ENCODE results near the gene SYCP2.

DNA sequence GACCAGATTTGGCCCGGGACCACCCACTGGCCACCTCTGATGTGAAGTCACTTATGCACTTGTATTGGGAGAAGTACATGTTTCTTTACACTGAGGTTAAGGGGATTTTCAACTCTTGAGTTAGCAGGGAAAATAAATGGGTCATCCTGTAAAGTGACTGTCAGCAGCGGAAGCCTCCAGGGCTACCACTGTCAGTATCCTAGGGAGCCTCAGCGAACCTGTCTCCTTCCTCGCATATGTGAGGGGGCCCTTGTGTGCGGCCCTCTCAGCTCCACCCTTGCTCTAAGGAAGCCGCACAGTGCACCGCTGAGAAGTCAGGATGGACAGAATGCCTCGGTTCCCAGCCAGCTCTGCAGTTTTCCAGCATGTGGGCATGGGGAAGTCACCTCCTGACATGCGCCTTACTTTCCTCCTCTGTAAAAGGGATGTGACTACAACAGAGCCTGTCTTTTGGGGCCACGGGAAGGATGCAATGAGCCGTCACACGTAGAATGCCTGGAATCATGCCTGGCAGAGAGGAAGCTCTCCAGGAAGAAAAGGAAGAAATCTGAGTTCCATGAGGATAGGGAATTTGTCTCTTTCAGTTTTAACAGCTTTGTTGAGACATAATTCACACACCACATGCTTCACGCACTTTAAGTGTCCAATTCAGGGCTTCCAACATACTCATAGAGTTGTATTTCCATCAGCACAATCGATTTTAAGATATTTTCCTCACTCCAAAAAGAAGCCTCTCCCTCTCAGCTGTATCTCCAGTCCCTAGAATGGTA is 115.4 kb downstream of the SYCP2 start:
- TF ChIP-seq POLR2AphosphoS5 (IDR thresholded peaks at IDR 0.05; ENCODE audit: low read depth, low read length) (no peak), TAF1 (IDR thresholded peaks at IDR 0.05; ENCODE audit: borderline replicate concordance, low read depth, low read length) (no peak), POLR2A (IDR thresholded peaks at IDR 0.05; ENCODE audit: low read depth, low read length) (no peak)

Measured in GM12892 (cell line).